GM19397 (cell line): ENCODE results near the gene BCL2.

Experiments used
- ATAC-seq: cut with Tn5 transposase; IDR thresholded peaks from one replicate; pipeline ENCODE4 v1.9.1; 2021; ENCODE audit warnings: mild to moderate bottlenecking, moderate library complexity; ENCODE audit not compliant: unreplicated experiment

Gene BCL2

DNA sequence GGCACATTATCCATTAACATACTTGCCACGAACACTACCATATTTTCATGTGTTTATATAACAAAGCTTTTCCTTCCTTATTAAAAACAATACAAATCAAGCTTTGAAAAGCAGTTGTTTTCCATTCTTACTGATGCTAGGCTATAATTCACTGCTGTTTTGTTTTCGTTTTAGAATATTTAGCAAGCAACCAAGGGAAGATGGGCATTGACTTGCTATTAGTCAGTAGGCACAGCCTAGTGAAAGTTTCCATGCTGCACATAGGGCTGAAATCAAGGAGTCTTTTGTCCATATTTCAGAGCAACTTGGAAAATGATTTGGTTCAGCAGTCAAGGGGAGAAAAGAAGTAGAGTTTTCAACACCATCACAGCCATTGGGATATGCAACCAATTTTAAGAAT lies 31.3 kb downstream of the BCL2 start:
- no peak for ATAC-seq

DNA sequence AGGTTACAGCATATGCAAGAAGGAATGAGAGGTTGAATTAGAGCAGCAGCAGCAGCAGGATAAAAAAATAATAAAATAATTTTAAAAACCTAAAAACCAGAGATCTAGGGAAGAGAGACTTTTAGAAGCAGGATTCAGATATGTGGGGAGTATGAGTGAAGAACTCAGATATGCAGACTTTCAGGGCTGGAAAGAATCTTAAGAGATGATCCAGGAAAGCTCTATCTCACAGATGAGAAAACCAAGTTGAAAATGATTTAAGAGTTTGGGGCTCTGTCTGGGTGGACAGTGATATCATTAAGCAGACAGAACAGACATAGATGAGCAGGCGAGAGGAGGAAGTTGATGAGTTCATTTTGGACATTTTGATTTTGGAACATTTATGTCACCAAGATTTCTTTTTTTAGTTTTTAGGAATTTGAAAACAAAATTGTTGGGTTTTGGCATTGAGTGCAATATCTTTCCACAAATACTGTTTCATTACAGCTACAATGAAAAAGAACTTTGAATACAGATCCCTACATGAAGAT lies 31.8 kb downstream of the BCL2 start:
- ATAC-seq, result no peak

DNA sequence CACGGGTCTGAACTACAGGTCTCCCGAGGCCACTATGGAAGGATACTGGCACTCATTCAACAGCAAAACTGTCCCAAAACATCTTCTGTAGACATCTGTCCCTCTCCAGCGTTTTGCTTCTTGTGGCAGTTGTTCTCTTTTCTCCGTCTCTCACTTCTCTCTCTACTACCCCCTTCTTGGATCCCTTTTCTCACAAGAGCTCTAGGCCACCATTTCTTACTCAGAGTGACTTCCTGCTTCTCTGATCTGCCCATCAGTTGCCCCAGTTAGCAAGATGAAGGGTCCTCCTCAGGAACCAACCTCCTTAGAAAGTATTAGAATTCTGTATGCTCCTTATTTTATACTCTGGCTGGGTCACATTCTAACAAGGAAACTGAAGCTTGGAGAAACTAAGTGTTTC lies 32.6 kb downstream of the BCL2 start:
- no peak for ATAC-seq

DNA sequence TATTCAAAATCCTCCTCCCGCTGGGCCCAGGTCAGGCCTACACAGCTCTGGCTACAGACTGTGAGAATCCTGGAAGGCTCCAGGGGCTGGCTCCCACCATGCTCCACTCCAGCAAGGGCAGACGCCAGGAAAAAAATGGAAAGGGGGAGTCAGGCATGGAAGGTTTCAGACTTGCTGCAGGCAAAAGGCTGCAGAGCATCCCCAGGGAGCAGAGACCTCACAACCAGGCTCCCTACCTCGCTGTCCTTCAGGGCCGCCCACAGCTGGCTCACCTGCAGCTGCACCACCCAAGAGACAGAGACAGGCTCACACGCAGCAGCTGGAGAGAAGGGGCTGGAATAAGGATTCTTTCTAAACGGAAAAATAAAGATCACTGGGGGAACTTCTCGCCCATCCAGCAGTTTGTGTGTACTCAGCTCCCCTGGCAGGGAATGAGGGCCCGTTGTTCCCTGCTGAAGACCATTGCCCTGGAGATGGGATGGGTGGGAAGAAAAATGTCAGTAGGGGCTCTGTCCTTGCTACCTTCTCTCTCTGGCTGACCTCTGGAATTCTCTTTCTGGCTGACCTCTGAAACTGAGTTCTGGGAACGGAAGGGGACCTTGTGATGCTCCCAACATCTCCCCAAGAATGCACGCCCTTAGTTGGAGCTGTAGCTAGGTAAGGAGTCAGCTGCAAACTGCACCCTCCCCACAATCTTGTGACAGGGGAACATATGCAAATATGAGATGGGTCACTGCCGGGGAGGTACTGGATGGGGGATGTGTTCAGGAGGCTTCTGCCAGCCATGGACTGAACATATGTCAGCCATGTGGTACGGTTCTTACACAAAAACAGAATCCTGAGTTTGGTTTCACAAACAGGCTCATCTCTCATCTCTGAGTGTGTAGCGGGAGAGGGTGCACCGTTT lies 34.5 kb downstream of the BCL2 start:
- ATAC-seq, result peak; percentile 96

DNA sequence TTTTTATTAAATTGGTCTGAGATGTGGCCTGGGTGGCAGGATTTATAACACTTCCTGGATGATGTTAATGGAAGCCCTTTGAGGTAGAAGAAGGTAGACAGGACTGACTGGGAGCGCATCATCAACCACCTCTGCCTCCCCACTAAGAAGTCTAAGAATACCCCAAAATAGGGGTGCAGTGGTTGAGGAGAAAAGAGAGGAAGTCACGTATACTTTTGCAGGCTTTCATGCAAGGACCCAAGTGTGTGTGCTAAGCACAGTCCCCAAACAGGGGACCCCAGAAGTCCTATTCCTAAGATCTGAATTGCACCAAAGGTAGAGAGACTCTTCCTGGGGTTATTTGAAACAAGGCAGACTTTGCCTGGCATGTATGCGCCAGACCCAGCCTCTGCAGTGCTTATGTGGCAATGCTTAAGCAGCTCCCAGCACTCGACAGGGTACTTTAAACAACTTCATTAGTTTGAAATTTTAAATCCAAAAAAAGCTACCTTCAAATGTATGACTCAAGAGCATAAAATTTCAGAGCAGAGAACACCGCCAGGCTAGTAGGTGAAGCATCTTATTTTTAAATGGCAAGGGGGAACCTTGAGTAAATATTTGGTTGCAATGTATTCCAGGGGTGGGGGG lies 35.3 kb downstream of the BCL2 start:
- ATAC-seq, result no peak

DNA sequence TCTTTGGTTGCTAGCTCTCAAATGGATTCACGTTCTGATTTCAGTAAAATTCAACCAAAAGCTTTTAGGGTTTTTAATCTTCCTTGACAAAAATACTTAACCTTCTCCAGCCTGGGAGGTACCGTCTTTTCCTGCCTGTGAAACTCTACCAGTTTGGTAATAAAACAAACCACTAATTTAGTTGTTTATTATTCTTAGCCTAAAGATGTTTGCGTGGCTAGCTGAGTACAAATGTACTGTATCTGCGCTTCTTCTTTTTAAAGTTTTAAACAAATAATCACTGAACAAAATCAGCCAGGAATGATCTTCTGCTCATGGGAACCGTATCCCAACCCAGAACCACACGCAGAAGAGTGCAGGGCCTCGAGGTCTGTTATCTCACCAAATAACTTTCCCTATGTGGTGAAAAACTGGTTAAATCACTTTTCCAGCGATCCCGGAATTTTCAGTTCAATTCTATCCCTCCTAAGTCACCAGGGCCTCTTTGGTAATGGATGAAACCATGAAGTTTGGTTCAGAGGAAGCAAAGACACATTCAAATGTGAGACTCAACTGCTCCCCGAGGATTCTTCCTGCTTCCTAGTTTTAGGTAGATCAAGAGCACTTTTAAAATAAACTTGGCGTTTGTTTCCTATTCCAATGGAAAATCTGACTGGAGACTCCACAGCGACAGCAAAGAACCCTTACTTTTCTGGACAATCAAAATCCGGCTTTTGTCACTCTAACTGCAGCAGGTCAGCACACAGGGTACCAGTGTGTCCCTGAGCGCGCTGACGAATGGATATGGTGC lies 36.1 kb downstream of the BCL2 start:
- ATAC-seq, result no peak

DNA sequence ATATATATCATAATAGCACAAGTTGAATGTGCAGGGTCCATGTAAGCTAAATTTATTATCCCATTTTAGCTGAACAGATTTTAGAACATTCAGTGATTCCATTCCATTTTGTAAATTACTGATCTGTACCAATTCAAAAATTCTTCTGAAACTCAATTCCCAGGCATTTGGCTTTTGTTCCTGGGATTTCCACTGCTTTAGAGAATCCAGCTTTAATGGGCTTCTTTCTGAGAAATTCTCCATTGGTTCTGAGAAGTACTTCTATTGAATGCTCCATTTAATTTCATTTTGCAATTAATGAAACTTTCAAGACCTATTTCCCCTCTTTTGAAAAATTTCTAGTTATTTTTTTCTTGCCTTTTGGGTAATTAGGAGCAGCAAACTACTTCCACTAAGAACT lies 36.8 kb downstream of the BCL2 start:
- no peak for ATAC-seq

DNA sequence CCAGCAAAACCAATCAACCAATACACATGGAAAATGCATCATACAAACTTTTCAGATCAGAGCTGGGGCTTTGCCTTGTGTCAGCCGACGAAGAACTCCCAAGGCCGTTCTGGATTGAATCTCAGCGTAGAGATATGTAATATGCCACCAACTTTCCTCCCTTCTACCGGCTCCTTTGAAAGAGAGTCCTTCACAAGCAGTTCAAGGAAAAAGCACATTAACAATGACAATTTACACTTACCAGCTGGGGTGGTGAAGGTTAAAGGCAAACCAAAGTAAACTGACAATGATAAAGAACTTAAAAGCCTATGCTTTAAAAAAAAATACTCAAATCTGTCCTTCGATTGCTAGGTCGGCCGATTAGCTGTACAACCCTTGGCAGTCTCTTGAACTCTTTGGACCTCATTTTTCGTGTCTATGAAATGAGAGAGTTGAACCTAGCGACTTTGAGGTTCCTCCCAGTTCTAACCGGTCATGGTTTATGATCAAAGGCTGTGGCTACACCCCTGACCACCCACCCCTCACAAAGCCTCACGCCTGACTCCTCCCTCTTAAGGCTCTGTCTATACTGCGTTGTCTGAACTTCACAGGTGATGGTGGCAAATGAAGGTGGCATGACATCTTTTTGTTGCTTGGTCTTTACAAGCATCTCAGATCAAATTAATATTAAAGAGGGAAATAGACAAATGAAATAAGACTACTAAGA lies 46.2 kb downstream of the BCL2 start:
- ATAC-seq, result no peak

DNA sequence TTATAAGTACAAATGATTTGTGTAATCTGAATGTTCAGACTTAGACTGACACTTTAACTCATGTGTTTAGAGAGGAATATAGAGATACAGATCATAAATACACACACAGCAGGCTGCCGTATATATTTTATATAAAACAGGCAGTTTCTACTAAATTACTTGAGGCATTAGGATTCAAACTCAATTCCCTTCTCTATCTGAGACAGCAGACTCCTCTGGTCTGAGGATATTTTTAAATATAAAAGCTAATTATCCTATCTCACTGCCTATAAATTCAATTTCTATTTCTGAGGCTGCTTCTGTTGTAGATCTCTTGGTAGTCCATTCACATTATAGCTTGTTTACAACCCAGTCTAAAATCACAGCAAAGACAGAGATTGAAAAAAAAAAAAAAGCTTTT lies 46.9 kb downstream of the BCL2 start:
- ATAC-seq, result no peak

DNA sequence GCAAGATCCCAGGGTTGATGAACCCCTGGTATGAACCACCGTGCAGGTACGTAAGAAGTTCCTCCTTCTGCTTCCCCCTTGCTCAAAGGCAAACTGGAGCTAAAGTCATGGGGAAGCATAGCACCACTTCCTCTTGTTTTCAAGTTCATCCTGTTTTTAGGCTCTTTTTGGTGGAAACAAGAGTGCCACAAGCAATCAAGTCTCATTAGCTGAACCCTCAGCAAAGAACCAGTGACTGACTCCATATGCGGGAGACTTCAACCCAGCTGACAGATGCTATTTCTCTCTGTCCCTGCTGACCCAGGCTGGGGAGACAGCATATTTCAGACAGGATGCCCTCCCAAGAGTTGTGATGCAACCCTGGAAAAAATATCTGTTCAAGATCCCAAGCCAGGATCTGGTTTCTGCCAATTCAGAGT lies 47.7 kb downstream of the BCL2 start:
- ATAC-seq, result no peak

DNA sequence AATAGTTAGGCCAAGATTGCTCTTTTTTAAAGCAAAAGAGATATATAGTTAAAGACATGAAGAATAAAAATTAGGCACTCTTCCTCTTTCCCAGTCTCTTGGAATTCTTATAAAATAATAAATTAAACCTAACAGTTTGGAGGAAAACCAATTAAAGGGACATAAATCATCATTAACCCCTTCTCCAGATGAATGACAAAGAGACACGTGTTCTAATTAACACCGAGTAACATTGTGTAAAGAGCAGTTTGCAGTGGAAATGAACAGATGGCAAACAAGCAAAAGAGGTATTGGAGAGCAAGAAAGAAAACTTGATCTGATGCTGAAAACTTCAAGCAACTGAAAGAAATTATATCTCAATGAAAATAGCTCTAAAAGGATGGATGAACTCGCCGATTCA lies 48.4 kb downstream of the BCL2 start:
- no peak for ATAC-seq

DNA sequence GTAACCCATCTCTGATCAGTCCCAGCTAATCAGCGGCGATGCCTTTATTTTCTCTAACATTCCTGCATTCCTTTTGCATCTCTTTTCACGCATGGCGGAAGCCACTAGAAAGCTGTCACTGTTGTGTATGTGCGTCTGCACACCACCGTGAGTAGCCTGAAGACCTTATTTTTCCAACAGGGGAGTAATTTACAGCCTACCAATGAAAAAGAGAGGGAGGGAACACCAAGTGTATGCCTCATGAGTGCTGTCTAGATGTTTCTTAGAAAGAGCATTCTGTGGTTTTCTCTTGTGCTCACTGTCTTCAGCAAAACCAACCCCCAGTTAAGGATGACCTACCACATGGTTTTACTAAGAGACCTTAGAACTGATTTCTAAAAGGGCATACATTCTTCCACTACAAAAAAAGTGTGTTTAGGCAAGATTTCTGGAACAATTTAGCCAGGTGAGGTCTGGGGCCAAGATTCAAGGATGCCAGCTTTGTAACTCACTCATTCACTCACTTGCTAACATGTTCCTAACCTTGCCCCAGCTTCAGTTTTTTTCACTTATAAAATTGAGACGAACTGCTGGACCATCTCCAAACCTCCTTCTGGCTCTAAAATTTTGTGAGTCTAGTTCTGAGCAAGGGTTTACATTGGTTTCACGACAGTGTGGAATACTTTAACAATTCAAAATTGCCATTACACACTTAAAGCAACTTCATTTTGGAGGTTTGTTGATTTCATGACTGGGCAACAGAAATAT lies 51.4 kb downstream of the BCL2 start:
- ATAC-seq, result no peak

DNA sequence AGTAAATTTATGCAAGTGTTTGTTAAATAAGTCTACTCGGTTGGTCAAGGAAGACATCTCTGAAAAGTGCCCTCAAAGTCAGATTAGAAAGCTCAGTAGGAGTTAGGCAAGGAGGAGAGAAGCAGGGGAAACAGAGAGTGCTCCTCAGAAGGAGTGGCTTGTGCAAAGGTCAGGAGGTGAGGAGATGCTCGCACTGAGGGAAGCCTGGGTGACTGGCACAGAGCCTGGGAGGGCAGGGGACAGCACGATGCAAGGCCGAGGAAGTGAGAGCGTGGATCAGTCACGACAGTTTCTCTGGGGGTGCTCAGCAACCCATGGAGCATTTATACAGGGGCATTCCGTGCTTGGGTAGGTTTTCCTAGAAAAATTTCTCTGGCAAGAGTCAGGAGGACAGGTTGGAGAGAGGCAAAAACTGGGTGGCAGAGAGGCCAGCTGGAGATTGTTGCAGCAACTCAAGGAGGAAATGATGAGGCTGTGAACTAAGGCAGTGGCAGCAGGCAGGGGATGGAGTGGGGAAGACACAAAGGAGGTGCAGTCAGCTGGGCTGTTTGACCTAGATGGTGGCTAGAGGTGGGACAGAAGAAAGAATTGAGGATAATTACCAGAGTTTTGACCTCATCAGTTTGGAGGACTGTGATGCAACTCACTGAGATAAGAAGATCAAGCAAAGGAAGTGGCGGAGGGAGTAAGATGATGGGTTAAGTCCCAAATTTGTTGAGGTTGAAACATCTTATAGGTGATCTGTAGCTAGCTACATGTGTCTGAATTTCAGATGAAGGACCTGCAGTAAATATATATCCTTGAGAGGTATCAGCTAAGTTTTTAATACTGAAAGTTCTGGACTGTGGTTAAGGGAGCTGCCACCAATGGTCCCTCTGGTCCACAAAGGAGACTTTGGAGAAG lies 52.4 kb downstream of the BCL2 start:
- ATAC-seq, result no peak

DNA sequence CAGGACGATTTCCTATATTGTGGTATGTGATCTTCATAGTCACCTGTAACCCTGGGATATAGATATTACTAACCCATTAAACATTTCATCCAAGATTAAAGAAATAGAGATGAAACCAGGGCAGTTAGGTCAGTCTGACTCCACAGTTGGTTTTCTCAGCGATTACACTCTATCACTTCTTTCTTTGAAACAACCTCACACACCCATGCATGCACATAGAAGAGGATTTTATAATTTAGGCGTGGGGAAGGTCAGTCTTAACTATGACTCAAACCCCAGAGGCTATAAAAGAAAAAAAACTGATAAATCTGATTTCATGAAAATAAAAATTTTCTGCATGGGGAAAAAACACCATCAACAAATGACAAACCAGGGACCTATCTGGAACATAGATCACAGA lies 54.2 kb downstream of the BCL2 start:
- ATAC-seq, result no peak

DNA sequence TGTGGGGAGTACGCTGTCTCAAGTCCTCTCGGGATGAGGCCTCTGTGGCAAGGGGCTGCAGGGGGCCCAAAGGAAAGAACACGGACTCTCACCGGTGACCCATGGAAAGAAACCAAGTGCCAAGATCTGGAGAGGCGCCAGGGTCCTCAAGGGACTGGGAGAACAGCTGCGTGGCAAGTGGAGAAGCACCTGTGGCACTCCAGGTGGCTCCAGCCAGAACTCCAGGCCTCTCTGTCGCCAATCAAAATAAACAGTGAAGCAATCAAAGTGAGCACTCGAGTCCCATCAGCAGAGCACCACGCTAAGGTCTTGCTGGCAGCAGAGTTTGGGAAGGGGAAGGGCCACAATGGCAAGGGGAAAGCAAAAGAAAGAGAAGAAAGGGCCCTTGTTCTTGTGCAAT lies 54.7 kb downstream of the BCL2 start:
- ATAC-seq, result no peak

DNA sequence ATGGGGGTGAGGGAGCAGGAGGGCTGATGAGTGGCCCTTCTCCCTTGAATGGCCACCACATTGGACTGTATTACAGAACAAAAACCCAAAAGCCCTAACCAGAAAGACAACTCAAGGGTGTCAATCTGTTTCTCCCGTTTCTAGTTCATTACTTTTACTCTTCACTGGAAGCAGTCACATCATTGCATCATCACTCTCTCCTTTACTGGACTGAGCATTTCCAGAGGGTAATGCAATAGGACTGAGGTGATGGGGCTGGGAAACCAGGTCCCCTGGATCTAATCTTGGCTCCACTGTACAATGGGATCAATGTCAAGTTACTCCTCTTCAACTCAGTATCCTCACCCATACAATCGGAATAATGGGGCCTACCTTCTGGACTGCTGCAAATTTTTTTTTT lies 56.1 kb downstream of the BCL2 start:
- ATAC-seq, result no peak

DNA sequence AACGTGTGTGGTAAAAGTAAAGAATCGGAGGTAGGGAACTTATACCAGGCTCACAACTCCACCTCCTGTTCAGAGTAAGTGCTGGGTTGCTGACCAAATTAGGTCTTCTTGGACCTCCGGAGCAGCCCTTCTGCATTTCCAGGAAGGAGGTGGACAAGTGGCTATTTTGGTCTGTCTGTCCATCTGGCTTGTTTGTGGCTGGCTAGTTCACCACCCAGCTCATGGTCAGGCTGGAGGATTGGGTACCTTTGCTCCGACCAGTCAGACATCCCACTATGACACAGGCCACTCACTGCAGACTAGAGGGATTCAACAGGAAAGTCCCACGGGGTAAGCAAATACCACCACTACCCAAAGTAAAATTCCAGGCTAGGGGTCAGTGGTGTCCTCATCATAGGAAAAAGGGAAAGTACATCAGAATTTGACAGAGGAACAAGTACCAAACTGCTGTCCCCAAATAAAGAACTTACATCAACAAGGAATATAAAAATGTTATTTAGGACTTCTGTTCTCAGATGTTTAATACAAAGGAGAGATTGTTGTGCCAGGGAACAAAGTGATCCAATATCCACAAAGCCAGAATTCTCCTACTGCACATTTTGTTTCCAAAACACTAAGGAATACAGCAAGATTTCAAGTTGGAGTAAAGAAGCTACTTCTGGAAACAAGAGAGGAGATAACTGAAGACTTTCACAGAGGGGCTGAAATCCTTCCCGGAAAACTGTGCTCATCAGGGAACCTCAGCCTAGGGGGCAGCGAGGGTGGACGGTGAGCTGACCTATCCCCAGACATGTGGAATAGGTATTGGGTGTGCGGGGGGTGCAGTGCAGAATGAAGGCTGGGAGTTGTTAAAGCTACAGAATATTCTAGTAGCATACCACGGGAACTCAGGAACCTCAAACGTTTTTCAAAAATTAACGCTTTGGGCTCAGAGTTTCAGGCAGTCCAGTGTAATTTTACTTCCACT lies 56.9 kb downstream of the BCL2 start:
- ATAC-seq, result no peak

DNA sequence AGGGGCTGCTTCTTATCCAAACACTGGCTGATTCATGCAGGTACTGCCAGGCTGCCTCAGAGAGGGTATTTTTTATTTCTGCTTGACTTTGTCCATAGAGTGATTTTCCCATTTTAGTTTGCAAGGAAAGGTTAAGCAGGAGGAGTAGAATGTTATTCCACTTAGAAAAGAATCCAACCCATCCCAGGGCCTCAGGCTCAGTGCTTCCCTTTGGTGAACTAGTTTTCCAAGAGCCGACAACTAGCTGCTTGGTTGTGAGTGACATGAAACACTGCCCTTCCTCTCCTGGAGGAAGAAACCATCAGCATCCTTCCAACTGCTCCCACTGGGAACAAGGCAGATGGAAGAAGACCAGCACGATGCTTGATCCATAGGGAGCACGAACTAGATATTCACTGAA lies 58.5 kb downstream of the BCL2 start:
- no peak for ATAC-seq
